ENCODE data around the gene AUTS2. TPM values are rescaled to one million over a fixed set of nuclear protein-coding genes. Genes with fewer than 3 reads are reported as not detected.

AUTS2 gene
- polyA plus RNA-seq, 1 donor, result 110 TPM

GRCh38 chr7:70544016-70544415, 945.7 kb downstream of the AUTS2 start:
- DNase-seq, result no peak

GRCh38 chr7:70545214-70545613, 946.9 kb downstream of the AUTS2 start:
- no peak for DNase-seq

GRCh38 chr7:70552141-70552540, 953.9 kb downstream of the AUTS2 start:
- no peak for DNase-seq

GRCh38 chr7:70553364-70553763, 955.1 kb downstream of the AUTS2 start:
- DNase-seq, result no peak

- no peak for DNase-seq
Measured at GRCh38 chr7:70554646-70555045, 956.4 kb downstream of the AUTS2 start.

- no peak for DNase-seq
Measured at GRCh38 chr7:70556761-70557160, 958.5 kb downstream of the AUTS2 start.

GRCh38 chr7:70557338-70557737, 959.1 kb downstream of the AUTS2 start:
- no peak for DNase-seq

- DNase-seq, result no peak
Measured at GRCh38 chr7:70559815-70560214, 961.5 kb downstream of the AUTS2 start.

GRCh38 chr7:70563960-70564359, 965.7 kb downstream of the AUTS2 start:
- no peak for DNase-seq

GRCh38 chr7:70565721-70566370, 967.6 kb downstream of the AUTS2 start:
- no peak for DNase-seq

- no peak for DNase-seq
Measured at GRCh38 chr7:70566671-70567070, 968.4 kb downstream of the AUTS2 start.

GRCh38 chr7:70568674-70569334, 970.5 kb downstream of the AUTS2 start:
- no peak for DNase-seq

GRCh38 chr7:70569335-70569819, 971.1 kb downstream of the AUTS2 start:
- DNase-seq, result no peak

- no peak for DNase-seq
Measured at GRCh38 chr7:70570029-70570428, 971.8 kb downstream of the AUTS2 start.

GRCh38 chr7:70570961-70571360, 972.7 kb downstream of the AUTS2 start:
- DNase-seq, result no peak

GRCh38 chr7:70571403-70571934, 973.2 kb downstream of the AUTS2 start:
- no peak for DNase-seq

- DNase-seq, result no peak
Measured at GRCh38 chr7:70571961-70572360, 973.7 kb downstream of the AUTS2 start.

- no peak for DNase-seq
Measured at GRCh38 chr7:70572571-70572970, 974.3 kb downstream of the AUTS2 start.

- no peak for DNase-seq
Measured at GRCh38 chr7:70573071-70573661, 974.9 kb downstream of the AUTS2 start.

GRCh38 chr7:70573696-70574095, 975.4 kb downstream of the AUTS2 start:
- no peak for DNase-seq

- no peak for DNase-seq
Measured at GRCh38 chr7:70574314-70574834, 976.1 kb downstream of the AUTS2 start.

- DNase-seq, result no peak
Measured at GRCh38 chr7:70574970-70575799, 976.9 kb downstream of the AUTS2 start.

All from left kidney (tissue), 2 donors.